Adrenal gland (tissue), 5 donors: ENCODE results near the gene DCP1A.

Source experiments
- POLR2A ChIP-seq, 2 donors: fragments of 450-650 bp; IDR thresholded peaks; one replicate each; pipeline ENCODE4 v1.6.1; 2017; ENCODE audit warnings: antibody characterized with exemption in 2 of 2, mild to moderate bottlenecking in 2 of 2, moderate library complexity in 1 of 2
- TF ChIP-seq, protein P1 (sequence below), 6 experiments: fragments of 450-650 bp in 4 of 6; fragments of 200-600 bp in 2 of 6; sonication (generic) in 1 of 6; IDR thresholded peaks; 1 replicate in 5 of 6; 2 replicates in 1 of 6; pipeline versions ENCODE4 v1.5.1 to v1.8.0; 2016 to 2021; ENCODE audit warnings: antibody characterized with exemption in 6 of 6, mild to moderate bottlenecking in 2 of 6, moderate library complexity in 1 of 6
- donor health status: DM: no; HTN: no; CAD: no.

DNA sequence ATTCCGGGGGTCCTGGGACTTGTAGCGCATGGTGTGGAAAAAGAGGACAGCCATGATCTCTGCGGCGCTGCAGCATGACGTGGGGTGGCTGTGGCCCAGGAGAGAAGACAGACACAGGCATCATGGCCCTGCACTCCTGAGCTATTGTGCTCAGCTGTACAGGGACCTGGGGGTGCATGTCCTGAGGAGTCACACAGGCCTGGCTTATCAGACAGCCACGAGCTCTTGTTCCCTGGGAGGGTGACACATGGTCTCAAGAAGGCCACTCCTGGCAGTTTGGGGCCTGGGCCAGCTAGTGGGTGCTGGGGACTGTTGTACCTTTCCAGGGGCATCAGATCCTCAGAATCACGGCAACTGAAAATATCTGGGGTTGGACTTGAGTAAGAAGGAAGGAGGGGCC lies 105.2 kb downstream of the DCP1A start:
- TF ChIP-seq, protein P1, sequence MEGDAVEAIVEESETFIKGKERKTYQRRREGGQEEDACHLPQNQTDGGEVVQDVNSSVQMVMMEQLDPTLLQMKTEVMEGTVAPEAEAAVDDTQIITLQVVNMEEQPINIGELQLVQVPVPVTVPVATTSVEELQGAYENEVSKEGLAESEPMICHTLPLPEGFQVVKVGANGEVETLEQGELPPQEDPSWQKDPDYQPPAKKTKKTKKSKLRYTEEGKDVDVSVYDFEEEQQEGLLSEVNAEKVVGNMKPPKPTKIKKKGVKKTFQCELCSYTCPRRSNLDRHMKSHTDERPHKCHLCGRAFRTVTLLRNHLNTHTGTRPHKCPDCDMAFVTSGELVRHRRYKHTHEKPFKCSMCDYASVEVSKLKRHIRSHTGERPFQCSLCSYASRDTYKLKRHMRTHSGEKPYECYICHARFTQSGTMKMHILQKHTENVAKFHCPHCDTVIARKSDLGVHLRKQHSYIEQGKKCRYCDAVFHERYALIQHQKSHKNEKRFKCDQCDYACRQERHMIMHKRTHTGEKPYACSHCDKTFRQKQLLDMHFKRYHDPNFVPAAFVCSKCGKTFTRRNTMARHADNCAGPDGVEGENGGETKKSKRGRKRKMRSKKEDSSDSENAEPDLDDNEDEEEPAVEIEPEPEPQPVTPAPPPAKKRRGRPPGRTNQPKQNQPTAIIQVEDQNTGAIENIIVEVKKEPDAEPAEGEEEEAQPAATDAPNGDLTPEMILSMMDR (IDR thresholded peaks at IDR 0.05): no peak
- peak in 1 of 2 donors; percentile 43 for TF ChIP-seq POLR2A (IDR thresholded peaks at IDR 0.05)
